HepG2 (cell line): ENCODE results near the gene AFG1L. TPM values are rescaled to one million over a fixed set of nuclear protein-coding genes. Genes with fewer than 3 reads are reported as not detected.

Experiments used
- CCAR2 ChIP-seq: fragments of 200-400 bp; formaldehyde crosslinking; optimal IDR thresholded peaks from 2 replicates; pipeline ENCODE3; 2018; ENCODE audit warnings: low read depth, mild to moderate bottlenecking, low read length, moderate library complexity
- DDIT3 ChIP-seq: sonication (generic); formaldehyde crosslinking; IDR thresholded peaks from 2 replicates; pipeline ENCODE4 v1.4.0; 2020; ENCODE audit warnings: mild to moderate bottlenecking, missing genetic modification reagents
- GATAD1 ChIP-seq: IDR thresholded peaks from 2 replicates; pipeline ENCODE4 v1.6.1; 2016; ENCODE audit warnings: missing genetic modification reagents, missing compliant biosample characterization
- KMT2B ChIP-seq: IDR thresholded peaks from 2 replicates; pipeline ENCODE4 v1.6.1; 2016; ENCODE audit warnings: missing genetic modification reagents, missing compliant biosample characterization
- NBN ChIP-seq: fragments of 450-650 bp; conservative IDR thresholded peaks from 2 replicates; pipeline ENCODE4 v1.6.1; 2017
- RNF2 ChIP-seq: fragments of 450-650 bp; conservative IDR thresholded peaks from 2 replicates; pipeline ENCODE4 v1.6.1; 2016; ENCODE audit warnings: low read depth
- SNAPC4 ChIP-seq: sonication (generic); formaldehyde crosslinking; IDR thresholded peaks from 2 replicates; pipeline ENCODE4 v1.4.0; 2020; ENCODE audit warnings: mild to moderate bottlenecking, missing genetic modification reagents
- SNAPC5 ChIP-seq: sonication (generic); formaldehyde crosslinking; IDR thresholded peaks from 2 replicates; pipeline ENCODE4 v1.8.1; 2023; ENCODE audit warnings: mild to moderate bottlenecking, missing genetic modification reagents, borderline replicate concordance
- ZNF24 ChIP-seq: fragments of 450-650 bp; IDR thresholded peaks from 2 replicates; pipeline ENCODE4 v1.6.1; 2017; ENCODE audit warnings: antibody characterized with exemption, mild to moderate bottlenecking
- ZNF282 ChIP-seq: fragments of 450-650 bp; IDR thresholded peaks from 2 replicates; pipeline ENCODE4 v1.6.1; 2018; ENCODE audit not compliant: partially characterized antibody
- ZNF318 ChIP-seq: sonication (generic); formaldehyde crosslinking; IDR thresholded peaks from 2 replicates; pipeline ENCODE4 v1.4.0; 2020; ENCODE audit warnings: mild to moderate bottlenecking, missing genetic modification reagents
- ZNF512 ChIP-seq: sonication (generic); formaldehyde crosslinking; IDR thresholded peaks from 2 replicates; pipeline ENCODE4 v1.4.0; 2020; ENCODE audit warnings: mild to moderate bottlenecking, missing genetic modification reagents
- polyA plus RNA-seq, 8 experiments: library from polyadenylated mRNA; depleted of rRNA in 3 of 8; stranded (reverse) in 7 of 8; unstranded in 1 of 8; fragments of >200 nt; fragmentation: Illumina TruSeq in 4 of 8; extraction: Trizol in 4 of 8; gene quantifications; 2 replicates each; pipeline versions ENCODE4 v1.2.1 to v1.2.3, GENCODE V29; 2011 to 2016; ENCODE audit warnings: low read depth in 4 of 8, missing spikeins in 1 of 8, mixed read lengths in 1 of 8; ENCODE audit not compliant: insufficient read depth in 1 of 8
- total RNA-seq, 5 experiments: library from RNA; depleted of rRNA; stranded (reverse); fragments of >200 nt; fragmentation: Illumina TruSeq; extraction: Trizol; gene quantifications; 2 replicates each; pipeline ENCODE4 v1.2.3, GENCODE V29; 2016; ENCODE audit warnings: low read depth in 1 of 5

Gene AFG1L
- total and polyA plus RNA-seq, 2 of the 13 experiments (the other 11 are each of a cell fraction or from before 2014, with no cell fraction given): 3.1 to 14.0 TPM

- no peak for TF ChIP-seq ZNF512 (CRISPR knock-in tag)
- no peak for TF ChIP-seq ZNF24
- no peak for TF ChIP-seq KMT2B (CRISPR knock-in tag)
- TF ChIP-seq CCAR2: no peak
- no peak for TF ChIP-seq GATAD1 (CRISPR knock-in tag)
- TF ChIP-seq SNAPC4 (CRISPR knock-in tag): no peak
- no peak for TF ChIP-seq ZNF318 (CRISPR knock-in tag)
- no peak for TF ChIP-seq ZNF282
- no peak for TF ChIP-seq DDIT3 (CRISPR knock-in tag)
- TF ChIP-seq SNAPC5: no peak
- no peak for TF ChIP-seq RNF2
- TF ChIP-seq NBN: no peak
Measured at GRCh38 chr6:108559884-108560462, 265.1 kb downstream of the AFG1L start (continued).
